Upper lobe of left lung (tissue), 4 donors: ENCODE data around the gene SNRNP70.

ENCODE experiments used
- CTCF ChIP-seq, 6 experiments: fragments of 450-650 bp in 4 of 6; fragments of 200-600 bp in 2 of 6; sonication (generic) in 2 of 6; IDR thresholded peaks; one replicate each; pipeline ENCODE4 v1.5.1; 2016 to 2019; ENCODE audit warnings: antibody characterized with exemption in 6 of 6
- EP300 ChIP-seq, 4 donors: sonication (generic); formaldehyde crosslinking; IDR thresholded peaks; one replicate each; pipeline ENCODE4 v1.5.1; 2017; ENCODE audit warnings: antibody characterized with exemption in 4 of 4, control low read depth in 2 of 4
- POLR2A ChIP-seq, 4 donors: fragments of 450-650 bp; IDR thresholded peaks; one replicate each; pipeline ENCODE4 v1.5.1; 2016 to 2017; ENCODE audit warnings: antibody characterized with exemption in 4 of 4, mild to moderate bottlenecking in 2 of 4
- POLR2AphosphoS5 ChIP-seq, 2 donors: sonication (generic); formaldehyde crosslinking; IDR thresholded peaks; one replicate each; pipeline ENCODE4 v1.5.1; 2017; ENCODE audit warnings: antibody characterized with exemption in 2 of 2

DNA sequence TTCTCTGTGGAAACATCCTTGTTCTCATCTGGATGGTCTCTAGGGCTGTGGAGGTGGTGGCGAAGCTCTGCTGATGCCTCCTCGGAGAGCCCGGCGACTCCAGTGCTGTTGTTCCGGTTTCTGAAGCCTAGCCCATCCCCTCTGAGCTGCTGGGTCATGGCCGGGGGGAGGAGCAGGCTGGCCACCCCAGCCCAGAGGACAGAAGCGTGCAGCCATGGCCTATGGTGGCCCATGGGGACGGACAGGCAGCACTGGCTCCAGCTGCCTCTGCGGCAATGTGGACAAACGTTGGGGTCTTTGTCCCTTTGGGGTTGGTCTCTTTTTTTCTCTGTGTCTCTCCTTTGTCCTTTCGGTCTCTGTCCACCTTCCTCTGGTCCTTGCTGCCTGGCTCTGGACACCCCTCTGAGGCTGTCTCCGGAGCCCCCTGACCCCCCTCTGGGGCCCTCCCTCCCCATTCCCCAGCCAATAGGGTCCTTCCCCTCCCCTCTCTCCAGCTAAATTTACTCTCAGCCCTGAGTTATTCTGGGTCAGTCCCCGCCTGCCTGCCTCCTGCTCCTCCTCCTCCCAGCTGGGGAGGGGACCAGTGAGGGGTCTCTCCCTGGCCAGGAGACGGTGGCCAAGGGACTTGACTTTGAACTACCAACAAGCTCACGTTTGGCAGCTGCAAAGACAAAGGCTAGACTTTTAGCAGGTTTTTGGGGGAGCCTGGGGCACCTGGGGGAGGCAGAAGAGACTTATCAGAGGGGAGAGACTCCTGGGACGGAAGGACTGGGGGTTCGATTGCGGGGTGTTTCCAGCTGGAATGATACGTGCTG, 70.0 kb downstream of the SNRNP70 start, which contains the start of gene HRC:
- TF ChIP-seq EP300 (IDR thresholded peaks at IDR 0.05) (no peak), CTCF (IDR thresholded peaks at IDR 0.05) (no peak), POLR2A (IDR thresholded peaks at IDR 0.05) (no peak), POLR2AphosphoS5 (IDR thresholded peaks at IDR 0.05) (no peak)
